Measurements from ENCODE around the gene ZBTB39. TPM values are rescaled to one million over a fixed set of nuclear protein-coding genes. Genes with fewer than 3 reads are reported as not detected.

Gene ZBTB39
- total RNA-seq, 1 experiment from 2014 or later, result 31.2 TPM

DNA sequence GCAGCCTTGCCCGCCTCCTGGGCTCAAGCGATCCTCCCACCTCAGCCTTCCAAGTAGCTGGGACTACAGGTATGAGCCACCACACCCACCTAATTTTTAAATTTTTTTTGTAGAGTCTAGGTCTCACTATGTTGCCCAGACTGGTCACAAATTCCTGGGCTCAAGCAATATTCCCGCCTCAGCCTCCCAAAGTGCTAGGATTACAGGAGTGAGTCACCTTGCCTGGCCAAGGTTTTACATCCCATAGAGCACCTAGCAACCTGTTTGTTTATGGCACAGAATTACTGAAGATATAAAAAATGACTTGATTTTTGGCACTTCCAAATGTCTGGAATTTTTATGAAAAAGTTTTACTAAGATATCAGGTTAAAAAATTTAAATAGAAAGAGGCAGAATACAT lies 27.1 kb upstream of the ZBTB39 start:
- H2AK5ac ChIP-seq (ENCODE audit: insufficient read length, low read length), result no peak overlapping the region
- H2BK20ac ChIP-seq (ENCODE audit: low read depth, low read length, poor library complexity, severe bottlenecking), result no peak overlapping the region
- H3K23me2 ChIP-seq (ENCODE audit: insufficient read length, low read depth, low read length, poor library complexity, severe bottlenecking), result no peaks in the 10 kb centered on the region
- no peaks in the 10 kb centered on the region for H3K27me3 ChIP-seq (ENCODE audit: insufficient read depth, low read length)
- H4K8ac ChIP-seq (replicated peaks; ENCODE audit: insufficient read length, low read depth, low read length), result no peak overlapping the region
- no peak overlapping the region for H4K5ac ChIP-seq (ENCODE audit: insufficient read length, low read depth, low read length)
- H3K4me1 Mint-ChIP-seq, result peaks cover 20 to 23% of the 10 kb centered on the region in 2 experiments
- H3K36me3 Mint-ChIP-seq (ENCODE audit: insufficient read depth in 1 of 3, low read depth in 3 of 3), result peaks cover 0 to 2% (median 0%) of the 10 kb centered on the region in 3 experiments; a peak in 1 of 7 replicates
- H4K20me1 ChIP-seq (ENCODE audit: control insufficient read depth, insufficient read depth, insufficient read length), result no peaks in the 10 kb centered on the region
- no peak overlapping the region for H3K9ac ChIP-seq (ENCODE audit: extremely low read depth, insufficient read length, low read length)
- no peak overlapping the region for H2AFZ ChIP-seq (ENCODE audit: low read length)
- TF ChIP-seq, protein P1, sequence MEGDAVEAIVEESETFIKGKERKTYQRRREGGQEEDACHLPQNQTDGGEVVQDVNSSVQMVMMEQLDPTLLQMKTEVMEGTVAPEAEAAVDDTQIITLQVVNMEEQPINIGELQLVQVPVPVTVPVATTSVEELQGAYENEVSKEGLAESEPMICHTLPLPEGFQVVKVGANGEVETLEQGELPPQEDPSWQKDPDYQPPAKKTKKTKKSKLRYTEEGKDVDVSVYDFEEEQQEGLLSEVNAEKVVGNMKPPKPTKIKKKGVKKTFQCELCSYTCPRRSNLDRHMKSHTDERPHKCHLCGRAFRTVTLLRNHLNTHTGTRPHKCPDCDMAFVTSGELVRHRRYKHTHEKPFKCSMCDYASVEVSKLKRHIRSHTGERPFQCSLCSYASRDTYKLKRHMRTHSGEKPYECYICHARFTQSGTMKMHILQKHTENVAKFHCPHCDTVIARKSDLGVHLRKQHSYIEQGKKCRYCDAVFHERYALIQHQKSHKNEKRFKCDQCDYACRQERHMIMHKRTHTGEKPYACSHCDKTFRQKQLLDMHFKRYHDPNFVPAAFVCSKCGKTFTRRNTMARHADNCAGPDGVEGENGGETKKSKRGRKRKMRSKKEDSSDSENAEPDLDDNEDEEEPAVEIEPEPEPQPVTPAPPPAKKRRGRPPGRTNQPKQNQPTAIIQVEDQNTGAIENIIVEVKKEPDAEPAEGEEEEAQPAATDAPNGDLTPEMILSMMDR (conservative IDR thresholded peaks at IDR 0.05), result no peak
- H3K4me3 Mint-ChIP-seq, result no peak overlapping the region
- H3K27ac ChIP-seq (ENCODE audit: insufficient read length, low read depth, low read length), result no peak overlapping the region
- no peak overlapping the region for H3K4me2 ChIP-seq (ENCODE audit: insufficient read depth, insufficient read length, low read length)
- H3K18ac ChIP-seq (ENCODE audit: insufficient read length, low read depth, low read length), result no peak overlapping the region
- no peaks in the 10 kb centered on the region for H3K79me2 ChIP-seq (ENCODE audit: insufficient read depth, low read length)
- no peak for DNase-seq
- H3T11ph ChIP-seq (ENCODE audit: low read length), result no peak overlapping the region
- no peaks in the 10 kb centered on the region for H3K4me1 ChIP-seq (ENCODE audit: insufficient read depth, low read length)
- no peak overlapping the region for H2BK5ac ChIP-seq (ENCODE audit: insufficient read length, low read length)
- no peak overlapping the region for H2BK15ac ChIP-seq (ENCODE audit: low read depth, low read length)
- H2BK120ac ChIP-seq (ENCODE audit: low read depth, low read length, poor library complexity, severe bottlenecking), result no peak overlapping the region
- H2BK12ac ChIP-seq (ENCODE audit: insufficient read length, low read depth, low read length), result no peak overlapping the region
- peaks cover 2% of the 10 kb centered on the region; the same call in 1 of the 2 replicates for H3K27me3 Mint-ChIP-seq (ENCODE audit: low read depth)
- WGBS (ENCODE audit: extremely low coverage, insufficient read length, low lambda C conversion rate), result no CpG with 5 or more reads among the region's 3 CpGs
- no peak overlapping the region for H4K91ac ChIP-seq (ENCODE audit: insufficient read length, low read depth, low read length)
- no peaks in the 10 kb centered on the region for H3K9me3 ChIP-seq (ENCODE audit: control insufficient read depth, low read depth, low read length)
- H3K4ac ChIP-seq (ENCODE audit: low read depth, low read length), result no peak overlapping the region
- no peak overlapping the region for H3K23ac ChIP-seq (ENCODE audit: insufficient read length, low read depth, low read length)
- no peaks in the 10 kb centered on the region for H3K9me3 Mint-ChIP-seq
- H3K56ac ChIP-seq (ENCODE audit: insufficient read length, low read depth, low read length), result no peak overlapping the region
- no peak overlapping the region for H3K27ac Mint-ChIP-seq
- H3K14ac ChIP-seq (ENCODE audit: insufficient read depth, low read length), result no peak overlapping the region
- H3K79me1 ChIP-seq (ENCODE audit: insufficient read depth, low read depth, low read length, poor library complexity, severe bottlenecking), result no peaks in the 10 kb centered on the region
